H1 (cell line): Measurements from ENCODE around the gene RPTOR. TPM values are rescaled to one million over a fixed set of nuclear protein-coding genes. Genes with fewer than 3 reads are reported as not detected.

Experiments
- CTCF ChIA-PET: fragments of 300-600 bp; sonication (Branson Sonifier 250); formaldehyde crosslinking; loops from one replicate; lab custom pipeline; 2021; ENCODE audit not compliant: partially characterized antibody; lab: Charles Lee
- POLR2A ChIA-PET: fragments of 300-600 bp; sonication (Branson Sonifier 250); formaldehyde crosslinking; loops from one replicate; lab custom pipeline; 2021; ENCODE audit warnings: inconsistent platforms; ENCODE audit not compliant: partially characterized antibody; lab: Charles Lee
- DNase-seq, 2 experiments: peaks; one replicate each; pipeline versions ENCODE4 v3.0.0 to v3.0.0-alpha.2; 2010 to 2022; ENCODE audit warnings: low spot score in 2 of 2, low read depth in 1 of 2, mixed read lengths in 1 of 2
- FAIRE-seq: peaks from 2 replicates; lab custom pipeline; 2011; peaks lifted over from hg19 to GRCh38; lab: Jason Lieb, UNC
- H2AFZ ChIP-seq: 2 replicates; pipeline ENCODE4 v1.8.1; 2012; ENCODE audit warnings: low read length, inconsistent platforms
- H2AK5ac ChIP-seq: 2 replicates; pipeline ENCODE4 v1.6.1; 2013; ENCODE audit warnings: low read depth, low read length
- H2BK120ac ChIP-seq: replicated peaks from 2 replicates; pipeline ENCODE3; 2013; ENCODE audit warnings: low read depth, low read length, inconsistent platforms
- H2BK12ac ChIP-seq: 2 replicates; pipeline ENCODE4 v1.6.1; 2013; ENCODE audit warnings: low read depth, low read length
- H2BK15ac ChIP-seq: 2 replicates; pipeline ENCODE4 v1.6.1; 2013; ENCODE audit warnings: low read length
- H2BK20ac ChIP-seq: 2 replicates; pipeline ENCODE4 v1.6.1; 2013; ENCODE audit warnings: low read length
- H2BK5ac ChIP-seq: 2 replicates; pipeline ENCODE4 v1.6.1; 2013; ENCODE audit warnings: low read depth, low read length
- H3K14ac ChIP-seq: 2 replicates; pipeline ENCODE4 v1.6.1; 2013; ENCODE audit warnings: inconsistent platforms; ENCODE audit not compliant: insufficient read length
- H3K18ac ChIP-seq: 2 replicates; pipeline ENCODE4 v1.6.1; 2013; ENCODE audit warnings: low read length; ENCODE audit errors: extremely low read depth
- H3K23ac ChIP-seq: 2 replicates; pipeline ENCODE4 v1.6.1; 2013; ENCODE audit warnings: inconsistent platforms; ENCODE audit not compliant: insufficient read length
- H3K23me2 ChIP-seq: 2 replicates; pipeline ENCODE4 v1.6.1; 2013; ENCODE audit warnings: low read depth, low read length
- H3K27ac ChIP-seq: 2 replicates; pipeline ENCODE4 v1.6.1; 2011; ENCODE audit warnings: low read depth, low read length, inconsistent platforms
- H3K27me3 ChIP-seq, 4 experiments: replicated peaks in 1 of 4; 1 replicate in 1 of 4; 2 replicates in 3 of 4; pipeline versions ENCODE4 v1.6.1 to v1.8.1; 2011 to 2013; ENCODE audit warnings: low read length in 3 of 4, mild to moderate bottlenecking in 3 of 4, inconsistent platforms in 2 of 4, mixed read lengths in 2 of 4, moderate library complexity in 1 of 4; ENCODE audit not compliant: control insufficient read depth in 3 of 4, insufficient read depth in 3 of 4; ENCODE audit errors: extremely low read depth in 1 of 4
- H3K36me3 ChIP-seq, 4 experiments: 2 replicates each; pipeline versions ENCODE4 v1.6.1 to v1.8.1; 2011 to 2013; ENCODE audit warnings: mild to moderate bottlenecking in 4 of 4, low read length in 3 of 4, moderate library complexity in 2 of 4, control low read depth in 1 of 4, inconsistent platforms in 1 of 4; ENCODE audit not compliant: insufficient read depth in 4 of 4, control insufficient read depth in 2 of 4
- H3K4ac ChIP-seq: replicated peaks from 2 replicates; pipeline ENCODE3; 2013; ENCODE audit warnings: low read length, low read depth, mixed read lengths, inconsistent platforms; ENCODE audit not compliant: insufficient read length
- H3K4me1 ChIP-seq, 4 experiments: replicated peaks in 1 of 4; 1 replicate in 1 of 4; 2 replicates in 3 of 4; pipeline versions ENCODE4 v1.6.1 to v1.8.1; 2011 to 2013; ENCODE audit warnings: low read length in 3 of 4, inconsistent platforms in 2 of 4, mixed read lengths in 1 of 4; ENCODE audit not compliant: insufficient read depth in 4 of 4, control insufficient read depth in 3 of 4
- H3K4me2 ChIP-seq, 2 experiments: 2 replicates each; pipeline versions ENCODE4 v1.6.1 to v1.8.1; 2011 to 2013; ENCODE audit warnings: low read depth in 2 of 2, low read length in 2 of 2, control low read depth in 1 of 2, inconsistent platforms in 1 of 2, mild to moderate bottlenecking in 1 of 2; ENCODE audit not compliant: insufficient read depth in 1 of 2
- H3K4me3 ChIP-seq, 4 experiments: fragments of 200-600, 300-600 bp in 1 of 4; sonication (generic), shearing (Covaris generic), sonication (Bioruptor Twin) in 1 of 4; 2 replicates each; pipeline versions ENCODE4 v1.5.1 to v1.8.1; 2011 to 2016; ENCODE audit warnings: low read length in 4 of 4, low read depth in 3 of 4, control low read depth in 2 of 4, inconsistent platforms in 2 of 4, mild to moderate bottlenecking in 2 of 4, mixed read lengths in 1 of 4, moderate library complexity in 1 of 4; ENCODE audit not compliant: insufficient read depth in 2 of 4; ENCODE audit errors: extremely low read depth in 1 of 4
- H3K56ac ChIP-seq: replicated peaks from 2 replicates; pipeline ENCODE3; 2013; ENCODE audit warnings: low read depth, mild to moderate bottlenecking, mixed read lengths, low read length, inconsistent platforms; ENCODE audit not compliant: insufficient read length
- H3K79me1 ChIP-seq: 2 replicates; pipeline ENCODE4 v1.6.1; 2013; ENCODE audit warnings: low read depth, low read length, control low read depth
- H3K79me2 ChIP-seq, 2 experiments: 2 replicates each; pipeline versions ENCODE4 v1.6.1 to v1.8.1; 2012 to 2013; ENCODE audit warnings: low read length in 2 of 2, mild to moderate bottlenecking in 2 of 2, inconsistent platforms in 1 of 2; ENCODE audit not compliant: insufficient read depth in 2 of 2, control insufficient read depth in 1 of 2
- H3K9ac ChIP-seq, 4 experiments: replicated peaks in 1 of 4; 1 replicate in 1 of 4; 2 replicates in 3 of 4; pipeline versions ENCODE4 v1.6.1 to v1.8.1; 2011 to 2013; ENCODE audit warnings: low read depth in 3 of 4, low read length in 3 of 4, control low read depth in 2 of 4, mild to moderate bottlenecking in 2 of 4, moderate library complexity in 2 of 4, inconsistent platforms in 1 of 4; ENCODE audit errors: extremely low read depth in 1 of 4
- H3K9me3 ChIP-seq, 2 experiments: 2 replicates each; pipeline versions ENCODE4 v1.6.1 to v1.8.1; 2012 to 2013; ENCODE audit warnings: mild to moderate bottlenecking in 2 of 2, moderate library complexity in 2 of 2, control low read depth in 1 of 2, inconsistent platforms in 1 of 2, low read depth in 1 of 2, low read length in 1 of 2, mixed read lengths in 1 of 2; ENCODE audit not compliant: insufficient read depth in 2 of 2
- H4K20me1 ChIP-seq, 2 experiments: replicated peaks in 1 of 2; 2 replicates each; pipeline versions ENCODE3 to v1.8.1; 2011 to 2013; ENCODE audit warnings: inconsistent platforms in 2 of 2, low read length in 2 of 2, mild to moderate bottlenecking in 1 of 2; ENCODE audit not compliant: insufficient read depth in 2 of 2, control insufficient read depth in 1 of 2
- H4K5ac ChIP-seq: 2 replicates; pipeline ENCODE4 v1.6.1; 2013; ENCODE audit warnings: low read length, low read depth, mixed read lengths, inconsistent platforms; ENCODE audit not compliant: insufficient read length
- H4K8ac ChIP-seq: 2 replicates; pipeline ENCODE4 v1.8.0; 2013; ENCODE audit warnings: mild to moderate bottlenecking, moderate library complexity, low read length, inconsistent platforms; ENCODE audit not compliant: insufficient read depth; ENCODE audit errors: extremely low read depth
- H4K91ac ChIP-seq: replicated peaks from 2 replicates; pipeline ENCODE3; 2013; ENCODE audit warnings: low read length, mixed read lengths, inconsistent platforms; ENCODE audit not compliant: insufficient read length
- CBX8 ChIP-seq: fragments of 300-800, 300-1000 bp; sonication (generic); IDR thresholded peaks from 2 replicates; pipeline ENCODE4 v1.7.1; 2016; ENCODE audit warnings: low read depth, low read length, borderline replicate concordance
- CHD1 ChIP-seq: IDR thresholded peaks from 2 replicates; pipeline ENCODE4 v1.6.1; 2012; ENCODE audit warnings: low read depth, low read length, improper control_type of control experiment
- CHD2 ChIP-seq: IDR thresholded peaks from 2 replicates; pipeline ENCODE4 v1.6.1; 2012; ENCODE audit warnings: low read length, improper control_type of control experiment
- EGR1 ChIP-seq: IDR thresholded peaks from 2 replicates; pipeline ENCODE4 v1.6.1; 2011; ENCODE audit warnings: low read depth, low read length, borderline replicate concordance
- HDAC2 ChIP-seq, 2 experiments: fragments of 300-600 bp in 1 of 2; sonication (generic) in 1 of 2; IDR thresholded peaks; 2 replicates each; pipeline ENCODE4 v1.6.1; 2011 to 2012; ENCODE audit warnings: low read depth in 2 of 2, low read length in 2 of 2, mild to moderate bottlenecking in 2 of 2, moderate library complexity in 2 of 2, borderline replicate concordance in 1 of 2, inconsistent platforms in 1 of 2
- HDAC6 ChIP-seq: IDR thresholded peaks from one replicate; pipeline ENCODE4 v1.7.1; 2012; ENCODE audit warnings: low read depth, mild to moderate bottlenecking, inconsistent platforms, low read length, moderate library complexity
- JUN ChIP-seq: IDR thresholded peaks from 2 replicates; pipeline ENCODE4 v1.6.1; 2011; ENCODE audit warnings: low read depth, mild to moderate bottlenecking, improper control_type of control experiment, low read length
- JUND ChIP-seq: IDR thresholded peaks from 2 replicates; pipeline ENCODE4 v1.6.1; 2011; ENCODE audit warnings: mild to moderate bottlenecking, improper control_type of control experiment, low read length
- NANOG ChIP-seq: IDR thresholded peaks from 2 replicates; pipeline ENCODE4 v1.6.1; 2011; ENCODE audit warnings: low read length, low read depth, mild to moderate bottlenecking, inconsistent platforms; ENCODE audit not compliant: insufficient read depth, poor library complexity, severe bottlenecking
- RXRA ChIP-seq: IDR thresholded peaks from 2 replicates; pipeline ENCODE4 v1.6.1; 2011; ENCODE audit warnings: low read depth, mild to moderate bottlenecking, low read length, moderate library complexity; ENCODE audit not compliant: insufficient read depth
- SIX5 ChIP-seq: IDR thresholded peaks from 2 replicates; pipeline ENCODE4 v1.6.1; 2011; ENCODE audit warnings: mild to moderate bottlenecking, low read depth, low read length
- SP1 ChIP-seq: IDR thresholded peaks from 2 replicates; pipeline ENCODE4 v1.6.1; 2011; ENCODE audit warnings: low read depth, low read length
- SRF ChIP-seq: IDR thresholded peaks from 2 replicates; pipeline ENCODE4 v1.6.1; 2011; ENCODE audit warnings: mild to moderate bottlenecking, low read depth, low read length, moderate library complexity
- WGBS, 2 experiments: shearing (Covaris generic) in 1 of 2; methylation state at CpG; one replicate each; pipeline versions ENCODE4 v1.1.6 to v1.1.7; 2013 to 2015; ENCODE audit warnings: low lambda C conversion rate in 2 of 2, mixed read lengths in 2 of 2, inconsistent platforms in 1 of 2, low coverage in 1 of 2, missing lambda C conversion rate in 1 of 2; ENCODE audit not compliant: insufficient replicate concordance in 2 of 2, insufficient coverage in 1 of 2, insufficient read length in 1 of 2; ENCODE audit errors: extremely low coverage in 1 of 2, missing lambda C conversion rate in 1 of 2; 5-methylcytosine and 5-hydroxymethylcytosine counted together
- polyA plus RNA-seq, 7 experiments: library from polyadenylated mRNA; depleted of rRNA in 3 of 7; stranded (reverse) in 5 of 7; unstranded in 2 of 7; fragments of >200 nt in 5 of 7; fragments of 200-250 nt in 2 of 7; gene quantifications; 1 replicate in 5 of 7; 2 replicates in 1 of 7; 4 replicates in 1 of 7; pipeline versions ENCODE4 v1.2.1 to v1.2.3, GENCODE V29; 2011 to 2013; ENCODE audit warnings: missing spikeins in 2 of 7, mixed read lengths in 2 of 7
- total RNA-seq: library from RNA; stranded (reverse); fragmentation: NEBNext Ultra II Directional; extraction: Animal tissue kit (Norgen Biotek cat#: 25700); gene quantifications from 2 replicates; pipeline ENCODE4 v1.2.1, GENCODE V29; 2021
- TF ChIP-seq, protein P1 (sequence below): IDR thresholded peaks from 2 replicates; pipeline ENCODE4 v1.6.1; 2011; ENCODE audit warnings: low read depth, mild to moderate bottlenecking, low read length; ENCODE audit not compliant: insufficient read depth

The RPTOR gene
- total and polyA plus RNA-seq, 2 of the 8 experiments (the other 6 are each of a cell fraction or from before 2014, with no cell fraction given), result 6.9 to 28.7 TPM

DNA sequence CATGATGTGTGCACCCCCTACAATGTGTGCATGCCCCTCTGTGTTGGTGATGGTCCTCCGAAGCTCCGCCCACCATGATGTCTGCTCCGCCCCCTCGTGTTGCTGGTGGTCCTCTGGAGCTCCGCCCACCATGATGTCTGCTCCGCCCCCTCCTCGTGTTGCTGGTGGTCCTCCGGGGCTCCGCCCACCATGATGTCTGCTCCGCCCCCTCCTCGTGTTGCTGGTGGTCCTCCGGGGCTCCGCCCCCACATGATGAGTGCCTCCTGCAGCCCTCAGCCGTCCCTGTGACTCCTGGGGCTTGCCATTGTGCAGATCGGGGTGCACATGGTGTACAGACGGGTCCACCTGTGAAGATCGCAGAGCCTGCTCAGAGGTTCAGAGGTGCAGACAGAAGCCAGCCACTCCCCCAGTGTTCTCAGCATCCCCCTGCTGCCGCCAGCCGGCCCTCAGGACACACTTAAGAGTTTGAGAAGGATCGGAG is 317.9 kb downstream of the RPTOR start:
- Histone ChIP-seq H3K36me3 (no peaks in the 10 kb centered on the region; a peak in 1 of 8 replicates), H2BK120ac (no peak overlapping the region), H4K8ac (no peak overlapping the region), H2BK5ac (peak overlapping the region; percentile 30; the same call in 1 of the 2 replicates), H3K27me3 (no peaks in the 10 kb centered on the region), H3K23me2 (no peaks in the 10 kb centered on the region), H4K91ac (no peak overlapping the region), H2BK15ac (no peak overlapping the region), H3K56ac (no peak overlapping the region), H3K18ac (no peak overlapping the region), H3K27ac (no peak overlapping the region), H3K9me3 (no peaks in the 10 kb centered on the region), H4K5ac (no peak overlapping the region), H3K4me2 (no peak overlapping the region), H3K9ac (no peak overlapping the region), H4K20me1 (no peaks in the 10 kb centered on the region), H2BK20ac (no peak overlapping the region), H3K4me1 (peaks cover 4 to 24% (median 13%) of the 10 kb centered on the region in 4 experiments), H3K79me2 (no peaks in the 10 kb centered on the region), H2BK12ac (no peak overlapping the region), H3K4me3 (no peak overlapping the region), H3K4ac (no peak overlapping the region), H2AFZ (no peak overlapping the region), H3K23ac (no peak overlapping the region), H3K14ac (no peak overlapping the region), H2AK5ac (peak overlapping the region; percentile 76; the same call in 1 of the 2 replicates), H3K79me1 (no peaks in the 10 kb centered on the region; the same call in 1 of the 2 replicates)
- ChIA-PET POLR2A (interaction anchor here (0.6 to 0.7 kb wide), 2 partner anchors 21 to 172 kb away, joined by 3 read pairs; no protein-coding TSS in a partner anchor), CTCF (interaction anchor here (0.6 to 1.8 kb wide), 7 partner anchors 9 to 369 kb away, joined by 3 to 5 read pairs (median 3); no protein-coding TSS in a partner anchor)
- 95% methylated on average over 17 of the region's 20 CpGs; no CpG with 5 or more reads in 1 of the 2 experiments for WGBS, 2 experiments
- no peak for FAIRE-seq
- DNase-seq, result no peak
- TF ChIP-seq SRF (no peak), HDAC6 (no peak), CBX8 (no peak), NANOG (no peak), CHD1 (no peak), JUN (no peak), SP1 (no peak), SIX5 (no peak), HDAC2 (IDR thresholded peaks at IDR 0.05; ENCODE audit: borderline replicate concordance in 1 of 2, low read depth in 2 of 2, low read length in 2 of 2) (no peak), RXRA (no peak), JUND (no peak), EGR1 (no peak), CHD2 (no peak)
- TF ChIP-seq, protein P1, sequence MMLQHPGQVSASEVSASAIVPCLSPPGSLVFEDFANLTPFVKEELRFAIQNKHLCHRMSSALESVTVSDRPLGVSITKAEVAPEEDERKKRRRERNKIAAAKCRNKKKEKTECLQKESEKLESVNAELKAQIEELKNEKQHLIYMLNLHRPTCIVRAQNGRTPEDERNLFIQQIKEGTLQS, result no peak
